ENCODE measurements around the gene KRT6A.
"Not testable (repeated sequence)": the region's sequence is repeated elsewhere in the genome, so short reads cannot be mapped to it uniquely, and the experiment has no call there.

Gene KRT6A

DNA sequence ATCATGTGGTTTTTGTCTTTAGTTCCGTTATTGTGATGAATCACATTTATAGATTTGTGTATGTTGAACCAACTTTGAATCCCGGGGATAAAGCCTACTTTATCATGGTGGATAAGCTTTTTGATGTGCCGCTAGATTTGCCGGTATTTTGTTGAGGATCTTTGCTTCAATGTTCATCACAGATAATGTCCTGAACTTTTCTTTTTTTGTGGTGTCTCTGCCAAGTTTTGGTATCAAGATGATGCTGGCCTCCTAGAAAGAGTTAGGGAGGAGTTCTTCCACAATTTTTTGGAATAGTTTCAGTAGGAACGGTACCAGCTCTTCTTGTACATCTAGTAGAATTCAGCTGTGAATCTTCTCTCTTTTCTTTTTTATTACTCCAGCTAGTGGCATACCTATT is 34.2 kb downstream of the KRT6A start:
- no peak for DNase-seq (ENCODE audit: low read depth)

DNA sequence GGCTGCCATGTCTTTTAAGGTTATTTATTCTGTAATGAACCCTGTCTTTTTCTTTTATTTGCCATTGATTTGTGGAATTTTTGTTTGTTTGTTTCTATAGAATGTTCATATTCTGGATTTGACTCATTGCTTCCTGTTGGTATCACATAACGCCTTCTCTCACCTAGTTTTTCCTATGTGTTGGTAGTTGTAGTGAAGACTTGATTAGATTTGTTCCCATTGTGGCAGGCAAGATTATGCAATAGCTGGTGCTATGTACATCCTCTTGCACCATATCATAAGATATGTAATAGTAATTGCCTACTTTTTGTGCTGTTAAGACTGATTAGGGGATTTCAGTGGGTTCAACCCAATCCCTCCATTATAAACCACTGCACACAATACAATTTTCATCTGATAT is 37.2 kb downstream of the KRT6A start:
- no peak for DNase-seq (ENCODE audit: low read depth)

DNA sequence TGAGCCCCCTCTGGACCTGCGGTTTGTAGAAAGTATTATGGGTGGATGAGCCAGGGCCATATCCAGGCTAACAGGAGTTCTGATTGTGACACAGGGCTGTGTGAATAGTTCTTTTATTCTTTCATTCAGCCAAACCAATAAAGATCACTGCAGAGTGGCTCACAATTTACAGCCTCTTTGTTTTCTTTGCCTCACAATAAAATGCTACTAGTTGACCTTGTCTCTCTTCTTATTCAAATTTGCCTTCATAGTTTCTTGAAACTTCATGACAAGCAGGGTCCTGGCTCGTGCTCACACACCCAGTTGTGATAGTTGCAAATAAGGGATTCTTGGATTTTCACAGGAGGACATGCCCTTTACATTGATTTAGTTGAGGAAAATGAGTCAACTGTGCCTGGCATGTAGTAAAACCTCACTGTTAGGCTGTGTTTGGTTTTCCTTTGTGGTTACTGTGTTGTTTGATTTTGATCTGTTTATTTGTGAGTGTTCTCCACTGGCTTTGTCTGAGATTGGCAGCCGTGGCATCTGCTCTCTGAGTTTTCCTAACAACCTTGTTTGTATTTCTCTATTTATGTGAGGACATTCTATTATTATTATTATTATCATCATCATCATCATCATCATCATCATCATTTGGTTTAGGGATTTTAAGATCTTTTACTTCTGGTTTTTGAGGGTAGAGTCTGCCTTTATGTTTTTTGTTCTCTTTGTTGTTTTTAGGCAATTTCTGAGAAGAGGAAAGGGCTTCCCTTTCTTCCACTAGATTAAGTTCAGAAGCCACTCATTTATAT is 38.5 kb downstream of the KRT6A start:
- DNase-seq (ENCODE audit: low read depth) = no peak

DNA sequence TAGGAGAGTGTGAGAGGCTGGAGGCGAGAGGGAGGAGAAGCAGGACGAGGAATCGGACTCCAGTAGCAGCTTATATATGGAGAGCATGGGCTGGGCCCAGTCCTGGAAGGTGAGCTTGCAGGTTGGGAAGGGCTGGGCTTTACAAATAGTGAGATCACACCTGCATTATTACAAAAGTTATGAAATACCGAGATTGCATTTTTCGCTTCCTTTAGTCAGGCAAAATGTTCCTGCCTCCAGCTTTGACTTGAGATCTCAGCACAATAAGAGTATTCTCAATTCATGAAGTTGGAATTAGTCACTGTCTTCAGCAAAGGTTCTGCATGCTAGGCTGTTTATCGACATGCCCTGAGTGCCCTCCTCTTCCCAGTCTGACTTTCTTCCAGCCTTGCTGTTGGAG is 41.0 kb downstream of the KRT6A start, which contains the start of gene KRT6B:
KRT6B (minus strand) TSS at position 46 of the 400 bp plus-strand sequence. CDS start 68 bp downstream, outside the sequence.
- DNase-seq (ENCODE audit: low read depth) = no peak

DNA sequence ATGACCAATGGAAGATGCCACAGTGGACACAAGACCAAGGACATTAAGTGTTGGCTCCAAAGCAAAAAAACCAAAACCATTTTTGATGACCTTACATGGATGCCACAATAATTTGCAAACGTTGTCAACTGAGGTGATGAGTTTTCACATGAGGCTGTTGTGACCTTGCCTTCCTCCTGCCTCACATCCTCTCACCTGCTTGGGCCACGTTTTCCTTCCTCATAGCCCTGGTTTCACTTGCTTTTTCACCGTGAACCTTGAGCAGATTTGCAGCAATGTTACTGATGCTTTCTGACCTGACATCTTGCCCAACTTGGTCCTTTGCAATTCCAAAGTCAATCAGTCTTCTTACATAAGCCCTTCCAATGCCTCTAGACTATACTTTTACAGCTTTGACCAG is 44.8 kb downstream of the KRT6A start:
- DNase-seq (ENCODE audit: low read depth) = no peak

DNA sequence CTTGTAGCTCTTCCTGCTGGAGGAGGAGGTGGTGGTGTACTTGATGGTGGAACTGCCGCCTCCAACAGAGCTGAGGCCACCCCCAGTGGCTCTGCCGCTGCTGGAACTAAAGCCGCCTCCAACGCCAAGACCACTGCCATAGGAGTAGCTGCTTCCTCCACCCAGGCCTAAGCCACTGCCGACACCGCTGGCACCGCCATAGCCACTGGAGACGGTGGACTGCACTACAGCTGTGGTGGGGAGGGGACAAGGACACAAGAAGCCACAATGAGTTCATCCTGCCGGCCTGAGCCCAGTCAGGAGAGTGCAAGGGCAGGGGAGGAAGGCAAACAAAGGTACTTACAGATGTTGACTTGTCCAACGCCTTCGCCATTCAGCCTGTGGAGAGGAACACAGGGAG is 45.9 kb downstream of the KRT6A start:
- not testable (repeated sequence) for DNase-seq (ENCODE audit: low read depth)

DNA sequence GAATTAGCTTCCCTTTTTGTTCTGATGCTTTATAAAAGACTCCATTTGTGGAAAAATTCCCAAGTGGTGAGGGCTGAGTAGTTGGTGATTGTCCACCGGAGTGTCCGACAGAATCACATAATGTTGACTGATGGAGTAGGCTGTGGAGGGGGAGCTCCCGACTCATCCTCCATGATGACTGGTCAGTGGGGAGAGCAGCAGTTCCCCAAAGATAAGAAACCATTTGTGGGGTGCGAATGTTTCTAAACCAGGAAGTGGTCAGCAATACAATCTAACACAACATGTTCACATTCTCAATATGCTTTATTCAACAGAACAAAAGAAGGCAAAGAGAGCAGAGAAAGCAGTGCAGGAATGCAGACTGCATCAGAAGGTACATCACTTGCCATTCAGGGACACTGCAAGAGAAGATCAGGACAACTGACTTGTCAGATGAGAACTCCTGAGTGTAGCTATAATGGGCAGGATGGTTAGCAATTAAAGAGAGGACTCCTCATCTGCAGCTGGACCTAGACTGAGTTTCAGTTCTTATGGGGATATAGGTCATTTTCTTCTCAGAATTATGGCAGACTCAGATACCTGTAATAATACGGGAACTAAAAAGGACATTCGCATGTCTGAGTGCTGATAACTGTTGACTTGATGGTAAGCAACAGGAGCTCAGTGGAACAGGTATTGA is 46.6 kb downstream of the KRT6A start:
- DNase-seq (ENCODE audit: low read depth) = no peak

DNA sequence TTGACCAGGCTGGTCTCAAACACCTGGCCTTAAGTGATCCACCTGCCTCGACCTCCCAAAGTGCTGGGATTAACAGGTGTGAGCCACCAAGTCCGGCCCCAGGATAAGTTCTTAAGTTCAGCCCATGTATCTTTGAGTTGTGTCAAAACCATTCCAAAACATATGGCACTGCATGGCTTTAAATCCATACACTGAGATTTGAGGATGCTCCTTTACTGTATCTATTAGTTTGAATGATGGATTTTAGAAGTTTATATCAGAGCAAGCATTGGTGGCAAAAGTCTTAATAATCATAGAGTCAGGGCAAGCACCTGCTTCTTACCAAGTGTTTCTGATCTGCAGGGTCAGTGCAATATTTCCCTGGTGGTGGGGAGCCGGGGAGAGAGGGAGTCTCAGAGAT is 47.2 kb downstream of the KRT6A start:
- no peak for DNase-seq (ENCODE audit: low read depth)

DNA sequence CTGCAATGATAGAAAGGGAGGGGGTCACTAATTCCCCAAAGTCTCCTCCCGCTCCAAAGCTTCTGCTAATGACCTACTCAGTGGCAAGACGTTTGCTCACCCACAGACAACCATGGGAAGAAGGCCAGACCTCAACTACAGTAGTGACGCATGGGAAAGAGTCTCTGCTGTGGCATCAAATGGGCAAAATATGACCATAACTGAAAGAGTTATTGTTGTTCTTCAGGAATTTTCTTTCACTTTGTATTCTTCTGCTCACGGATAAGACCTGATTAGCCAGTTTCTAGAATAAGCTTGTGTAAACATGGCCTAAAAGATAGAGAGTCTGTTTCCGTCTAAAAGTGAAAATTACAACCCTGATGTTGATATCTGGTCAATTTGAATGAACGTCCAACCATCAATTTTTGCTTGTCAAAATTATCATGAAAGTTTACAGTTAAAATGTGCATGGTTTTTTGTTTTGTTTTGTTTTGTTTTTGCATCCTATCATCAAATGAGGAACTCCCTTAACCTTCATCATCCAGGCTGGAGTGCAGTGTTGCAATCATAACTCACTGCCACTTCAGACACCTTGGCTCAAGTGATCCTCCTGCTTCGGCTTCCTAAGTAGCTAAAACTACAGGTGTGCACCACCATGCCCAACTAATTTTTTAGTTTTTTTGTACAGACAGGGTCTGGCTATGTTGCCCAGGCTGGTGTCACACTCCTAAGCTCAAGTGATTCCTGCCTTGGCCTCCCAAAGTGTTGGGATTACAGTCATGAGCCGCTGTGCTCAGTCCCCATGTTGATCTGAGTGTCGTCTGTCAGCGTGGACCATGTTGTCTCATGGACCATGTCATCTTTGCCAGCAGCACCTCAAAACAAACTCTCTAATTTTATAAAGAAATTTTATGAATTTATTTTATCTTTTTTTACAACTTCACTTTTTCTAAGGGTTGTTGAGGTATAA is 48.1 kb downstream of the KRT6A start:
- no peak for DNase-seq (ENCODE audit: low read depth)

DNA sequence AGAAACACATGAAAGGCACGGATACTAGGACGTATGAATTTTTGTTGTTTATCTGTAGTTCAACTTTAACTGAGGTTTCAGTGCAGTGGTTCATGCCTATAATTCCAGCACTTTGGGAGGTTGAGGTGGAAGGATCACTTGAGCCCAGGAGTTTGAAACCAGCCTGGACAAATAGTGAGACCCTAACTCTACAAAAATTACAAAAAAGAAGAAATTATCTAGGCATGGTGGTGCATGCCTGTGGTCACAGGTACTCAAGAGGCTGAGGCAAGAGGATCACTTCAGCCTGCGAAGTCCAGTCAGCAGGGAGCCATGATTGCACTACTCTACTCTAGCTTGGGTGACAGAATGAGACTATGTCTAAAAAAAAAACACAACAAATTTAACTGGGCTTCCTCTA is 49.1 kb downstream of the KRT6A start:
- DNase-seq (ENCODE audit: low read depth) = no peak

DNA sequence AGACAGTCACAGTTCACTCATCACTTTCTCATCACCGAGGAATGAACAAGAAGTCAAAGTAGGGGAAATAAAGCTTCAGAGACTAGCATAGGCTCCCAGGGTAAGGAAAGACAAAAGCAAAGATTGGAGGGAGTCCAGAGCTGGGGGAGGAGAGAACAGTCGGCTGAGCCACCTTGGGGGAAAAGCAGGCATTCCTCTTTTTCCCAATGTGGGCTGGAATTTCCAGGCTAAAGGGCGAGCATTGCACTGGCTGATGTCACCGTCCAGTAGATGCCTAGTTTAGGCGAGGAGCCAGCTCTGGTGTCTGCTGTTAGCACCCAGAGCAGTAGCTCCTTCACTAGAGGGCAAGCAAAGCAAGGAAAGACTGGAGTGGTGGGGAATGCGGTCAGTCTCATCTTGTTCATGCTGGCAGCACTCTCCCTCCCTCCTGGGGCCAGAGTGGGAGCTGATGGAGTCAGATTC is 50.4 kb downstream of the KRT6A start:
- DNase-seq (ENCODE audit: low read depth) = no peak

DNA sequence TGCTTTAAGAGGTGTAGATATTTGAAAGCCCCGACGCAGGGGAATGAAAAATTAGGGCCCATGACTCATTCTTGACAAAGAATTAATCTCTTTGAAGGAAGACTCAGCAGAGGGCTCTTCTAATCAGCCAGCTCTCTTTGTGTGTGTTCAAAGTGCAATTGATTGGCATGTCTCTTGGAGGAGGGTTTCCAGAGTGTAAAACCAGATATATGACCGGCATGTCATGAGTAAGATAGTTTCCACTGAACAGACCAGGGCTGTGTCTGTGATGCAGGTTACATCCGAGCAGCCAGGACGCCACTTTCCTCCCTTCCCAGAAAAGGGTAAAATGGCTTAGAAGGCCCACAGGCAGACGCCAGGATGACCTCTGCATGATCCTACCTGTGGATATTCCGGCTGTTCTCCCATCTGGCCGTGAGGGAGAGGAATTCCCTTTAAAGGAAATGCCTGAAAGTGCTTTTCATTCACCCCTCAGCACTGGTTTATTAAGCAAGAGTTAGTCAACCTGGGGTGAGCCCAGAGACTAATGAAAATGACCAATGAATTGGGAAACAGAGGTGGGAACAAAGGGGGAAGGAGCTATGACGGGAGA is 51.6 kb downstream of the KRT6A start:
- no peak for DNase-seq (ENCODE audit: low read depth)

DNA sequence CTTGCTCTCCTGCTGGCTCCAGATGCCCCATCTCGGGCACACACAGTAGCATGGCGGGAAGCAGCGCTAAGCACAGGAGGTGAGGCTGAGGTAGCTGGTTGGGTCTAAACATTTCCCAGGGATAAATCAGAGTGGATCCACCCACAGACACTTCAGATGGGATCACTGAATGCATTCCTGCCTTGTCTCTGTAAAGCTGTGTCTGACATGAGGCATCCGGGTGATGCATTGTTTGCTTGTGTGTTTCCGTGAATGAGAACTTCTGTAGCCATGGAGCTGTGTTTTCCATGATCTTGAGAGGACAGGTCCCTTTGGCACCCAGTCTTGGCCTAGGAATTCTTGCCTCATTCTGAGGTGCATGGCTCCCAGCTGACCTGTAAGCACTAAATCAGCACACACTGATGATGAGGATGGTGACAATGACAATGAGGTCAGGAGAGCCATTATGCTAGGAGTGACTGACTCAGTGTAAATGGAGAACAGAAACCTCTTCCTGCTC is 52.2 kb downstream of the KRT6A start:
- DNase-seq (ENCODE audit: low read depth) = no peak

DNA sequence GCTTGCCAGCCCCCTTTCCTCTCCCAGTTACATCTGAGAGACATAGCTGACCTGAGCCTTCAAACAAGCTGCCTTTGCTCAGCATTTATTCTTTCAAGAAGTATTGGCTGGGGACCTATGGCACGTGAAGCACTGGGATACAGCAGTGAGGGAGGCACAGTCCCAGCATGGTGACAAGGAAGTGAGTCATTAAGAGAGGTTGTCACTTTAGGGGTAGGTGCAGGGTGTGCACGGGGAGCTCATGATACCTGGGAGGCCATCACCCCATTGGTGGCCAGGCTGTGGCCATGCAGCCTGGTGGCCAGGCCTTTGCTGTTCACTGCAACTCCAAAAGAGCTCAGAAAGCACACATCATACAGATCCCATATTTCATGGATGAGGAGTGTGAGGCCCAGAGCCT is 53.2 kb downstream of the KRT6A start:
- no peak for DNase-seq (ENCODE audit: low read depth)

DNA sequence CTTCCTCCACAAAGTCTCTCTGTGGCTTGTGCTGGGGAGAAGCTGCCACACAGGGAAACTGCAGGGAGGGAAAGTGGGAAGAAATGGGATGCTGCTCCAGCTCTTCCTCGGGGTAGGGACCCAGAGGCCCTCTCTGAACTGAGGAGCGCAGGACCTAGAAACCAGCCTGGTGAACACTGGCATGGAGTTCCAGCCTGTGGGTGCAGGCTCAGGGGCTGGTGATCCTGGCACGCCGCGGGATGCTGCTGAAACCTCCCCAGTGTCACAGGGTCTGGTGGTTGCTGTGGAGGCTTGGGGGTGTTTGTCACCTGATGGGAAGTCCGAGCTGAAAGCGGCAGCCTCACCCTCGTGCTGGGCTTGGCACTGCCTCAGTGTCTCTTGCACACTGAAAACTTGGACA is 53.6 kb downstream of the KRT6A start:
- DNase-seq (ENCODE audit: low read depth) = no peak

DNA sequence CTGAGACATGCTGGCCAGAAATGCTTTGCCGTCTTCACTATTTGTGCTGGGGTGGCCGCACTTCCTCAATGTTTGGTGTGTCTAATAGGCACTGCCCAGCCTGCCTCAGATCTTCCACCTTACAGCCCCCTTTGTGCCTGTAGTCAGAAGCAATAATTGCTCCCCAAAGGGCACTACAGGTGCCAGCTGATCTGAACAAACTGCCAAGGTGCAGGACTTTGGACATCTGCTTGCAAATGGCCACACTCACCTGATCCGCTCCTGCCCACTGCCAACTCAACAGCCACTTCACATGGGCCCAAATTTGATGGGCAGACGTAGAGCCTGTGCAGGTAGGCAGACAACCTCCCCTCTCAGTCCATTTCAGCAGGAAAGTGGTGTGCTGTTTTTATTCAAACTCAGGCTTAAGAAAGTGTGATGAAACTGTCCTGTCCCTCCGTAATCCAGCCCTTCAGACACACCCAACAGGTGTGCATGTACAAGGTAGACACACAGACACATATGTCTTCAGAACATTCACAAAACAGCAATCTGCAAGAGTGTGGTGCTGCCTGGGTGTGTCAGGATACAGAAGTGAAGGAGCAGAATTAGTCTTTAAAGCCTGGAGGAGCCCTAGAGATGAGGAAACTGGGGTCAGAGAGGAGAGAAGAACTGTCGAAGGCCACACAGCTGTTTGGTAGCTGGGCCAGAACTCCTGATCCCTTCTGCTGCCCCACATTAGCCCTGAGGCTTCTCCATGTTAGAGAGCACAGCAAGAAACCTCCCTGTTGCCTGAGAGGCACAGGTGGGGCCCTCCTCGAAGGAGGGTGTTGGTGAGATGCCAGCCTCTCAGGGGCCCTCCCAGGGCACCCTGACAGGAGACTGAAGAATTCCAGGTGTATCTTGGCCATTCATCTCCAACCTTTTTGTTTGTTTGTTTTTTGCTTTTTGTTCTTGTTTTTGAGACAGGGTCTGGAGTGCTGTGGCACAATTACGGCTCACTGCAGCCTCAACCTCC is 54.5 kb downstream of the KRT6A start:
- no peak for DNase-seq (ENCODE audit: low read depth)

DNA sequence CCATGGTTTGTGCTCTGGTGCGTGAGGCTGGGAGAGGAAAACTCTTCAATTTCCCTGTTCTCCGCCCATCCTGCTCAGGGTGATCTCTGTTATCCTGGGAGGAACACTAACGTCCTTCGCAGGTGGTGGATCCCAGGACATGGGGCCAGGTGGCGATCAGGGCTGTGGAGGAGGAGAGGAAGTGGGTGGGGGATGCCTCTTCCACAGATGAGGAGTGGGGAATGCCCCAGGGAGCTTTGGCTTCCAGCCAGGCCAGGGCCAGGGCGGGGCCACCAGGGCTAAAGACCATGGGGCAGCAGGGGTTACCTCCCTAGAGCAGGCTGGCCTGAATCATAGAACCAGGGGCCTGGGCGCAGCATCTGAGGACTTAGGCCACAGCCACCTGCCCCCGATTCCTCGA is 55.5 kb downstream of the KRT6A start:
- no peak for DNase-seq (ENCODE audit: low read depth)
